Hepatocyte (in vitro differentiated cells): ENCODE data around the gene GPR25. TPM values are rescaled to one million over a fixed set of nuclear protein-coding genes. Genes with fewer than 3 reads are reported as not detected.

Experiments
- DNase-seq: peaks from one replicate; pipeline ENCODE4 v3.0.0-alpha.2; 2016; ENCODE audit warnings: low spot score
- H2AFZ ChIP-seq: fragments of 200-600 bp; sonication (generic); 2 replicates; pipeline ENCODE4 v1.6.0; 2016; ENCODE audit warnings: antibody characterized with exemption, mild to moderate bottlenecking
- H3K27ac ChIP-seq: fragments of 200-600 bp; sonication (generic); 2 replicates; pipeline ENCODE4 v1.5.1; 2016; ENCODE audit warnings: mild to moderate bottlenecking
- H3K27me3 ChIP-seq: fragments of 200-600 bp; sonication (generic); 2 replicates; pipeline ENCODE4 v1.6.1; 2016
- H3K36me3 ChIP-seq: fragments of 200-600 bp; sonication (generic); replicated peaks from 2 replicates; pipeline ENCODE4 v1.5.1; 2016; ENCODE audit warnings: low read depth; ENCODE audit not compliant: insufficient read depth
- H3K4me1 ChIP-seq: fragments of 200-600 bp; sonication (generic); 2 replicates; pipeline ENCODE4 v1.5.1; 2016; ENCODE audit warnings: mild to moderate bottlenecking, moderate library complexity; ENCODE audit not compliant: insufficient read depth
- H3K4me2 ChIP-seq: fragments of 200-600 bp; sonication (generic); 2 replicates; pipeline ENCODE4 v1.6.0; 2016
- H3K4me3 ChIP-seq: fragments of 200-600 bp; sonication (generic); 2 replicates; pipeline ENCODE4 v1.5.1; 2016; ENCODE audit warnings: mild to moderate bottlenecking
- H3K79me2 ChIP-seq: fragments of 200-600 bp; sonication (generic); 2 replicates; pipeline ENCODE4 v1.6.0; 2017; ENCODE audit warnings: mild to moderate bottlenecking
- H3K9me2 ChIP-seq: fragments of 200-600 bp; sonication (generic); replicated peaks from 2 replicates; pipeline ENCODE4 v1.6.0; 2017; ENCODE audit warnings: mild to moderate bottlenecking; ENCODE audit not compliant: insufficient read depth
- H3K9me3 ChIP-seq: fragments of 200-600 bp; sonication (generic); 2 replicates; pipeline ENCODE4 v1.5.1; 2016; ENCODE audit warnings: low read depth, mild to moderate bottlenecking
- H4K20me1 ChIP-seq: fragments of 200-600 bp; sonication (generic); 2 replicates; pipeline ENCODE4 v1.6.0; 2016; ENCODE audit warnings: mild to moderate bottlenecking; ENCODE audit not compliant: insufficient read depth, poor library complexity, severe bottlenecking
- EZH2 ChIP-seq: fragments of 200-600 bp; sonication (generic); IDR thresholded peaks from 2 replicates; pipeline ENCODE4 v1.6.1; 2016; ENCODE audit warnings: antibody characterized with exemption, mild to moderate bottlenecking, borderline replicate concordance
- EZH2phosphoT487 ChIP-seq: fragments of 200-600 bp; sonication (generic); IDR thresholded peaks from one replicate; pipeline ENCODE4 v1.6.1; 2018; ENCODE audit warnings: antibody characterized with exemption, mild to moderate bottlenecking, low read depth, moderate library complexity; ENCODE audit not compliant: unreplicated experiment, severe bottlenecking
- WGBS: methylation state at CpG from one replicate; pipeline ENCODE4 v1.1.6; 2016; ENCODE audit warnings: low lambda C conversion rate; ENCODE audit errors: missing lambda C conversion rate; 5-methylcytosine and 5-hydroxymethylcytosine counted together
- polyA plus RNA-seq: library from polyadenylated mRNA; unstranded; fragments of >200 nt; fragmentation: Nextera tagmentation; extraction: Ambion mirVana; gene quantifications from 2 replicates; pipeline ENCODE4 v1.2.1, GENCODE V29; 2016
- total RNA-seq: library from RNA; depleted of rRNA; stranded (reverse); fragments of >200 nt; gene quantifications from 2 replicates; pipeline ENCODE4 v1.2.3, GENCODE V29; 2014
- TF ChIP-seq, protein P1 (sequence below): fragments of 200-600 bp; sonication (generic); IDR thresholded peaks from 2 replicates; pipeline ENCODE4 v1.5.1; 2016; ENCODE audit warnings: antibody characterized with exemption, mild to moderate bottlenecking; ENCODE audit not compliant: poor library complexity

Gene GPR25
- total and polyA plus RNA-seq, 2 experiments from 2014 or later = not detected

GRCh38 chr1:200901350-200901749 lies 28.6 kb downstream of the GPR25 start:
- TF ChIP-seq, protein P1, sequence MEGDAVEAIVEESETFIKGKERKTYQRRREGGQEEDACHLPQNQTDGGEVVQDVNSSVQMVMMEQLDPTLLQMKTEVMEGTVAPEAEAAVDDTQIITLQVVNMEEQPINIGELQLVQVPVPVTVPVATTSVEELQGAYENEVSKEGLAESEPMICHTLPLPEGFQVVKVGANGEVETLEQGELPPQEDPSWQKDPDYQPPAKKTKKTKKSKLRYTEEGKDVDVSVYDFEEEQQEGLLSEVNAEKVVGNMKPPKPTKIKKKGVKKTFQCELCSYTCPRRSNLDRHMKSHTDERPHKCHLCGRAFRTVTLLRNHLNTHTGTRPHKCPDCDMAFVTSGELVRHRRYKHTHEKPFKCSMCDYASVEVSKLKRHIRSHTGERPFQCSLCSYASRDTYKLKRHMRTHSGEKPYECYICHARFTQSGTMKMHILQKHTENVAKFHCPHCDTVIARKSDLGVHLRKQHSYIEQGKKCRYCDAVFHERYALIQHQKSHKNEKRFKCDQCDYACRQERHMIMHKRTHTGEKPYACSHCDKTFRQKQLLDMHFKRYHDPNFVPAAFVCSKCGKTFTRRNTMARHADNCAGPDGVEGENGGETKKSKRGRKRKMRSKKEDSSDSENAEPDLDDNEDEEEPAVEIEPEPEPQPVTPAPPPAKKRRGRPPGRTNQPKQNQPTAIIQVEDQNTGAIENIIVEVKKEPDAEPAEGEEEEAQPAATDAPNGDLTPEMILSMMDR = no peak
- no peaks in the 10 kb centered on the region for H3K27me3 ChIP-seq
- H3K9me2 ChIP-seq = no peaks in the 10 kb centered on the region
- H3K36me3 ChIP-seq = no peaks in the 10 kb centered on the region
- H3K4me3 ChIP-seq = no peak overlapping the region
- DNase-seq = no peak
- no peak overlapping the region for H2AFZ ChIP-seq
- peaks cover 10% of the 10 kb centered on the region for H4K20me1 ChIP-seq
- H3K9me3 ChIP-seq = no peaks in the 10 kb centered on the region
- no peak overlapping the region for H3K4me2 ChIP-seq
- peaks cover 26% of the 10 kb centered on the region for H3K79me2 ChIP-seq
- H3K27ac ChIP-seq = no peak overlapping the region
- peaks cover 33% of the 10 kb centered on the region for H3K4me1 ChIP-seq
- WGBS = 92% methylated on average over 5 of the region's 5 CpGs

GRCh38 chr1:200901796-200902444 lies 29.1 kb downstream of the GPR25 start:
- Histone ChIP-seq H3K9me3 (no peaks in the 10 kb centered on the region), H3K4me3 (no peak overlapping the region), H3K79me2 (peaks cover 28% of the 10 kb centered on the region), H3K36me3 (no peaks in the 10 kb centered on the region), H3K4me1 (peaks cover 32% of the 10 kb centered on the region), H2AFZ (no peak overlapping the region), H3K27me3 (no peaks in the 10 kb centered on the region), H4K20me1 (peaks cover 10% of the 10 kb centered on the region), H3K4me2 (no peak overlapping the region), H3K27ac (no peak overlapping the region), H3K9me2 (no peaks in the 10 kb centered on the region)
- no peak for DNase-seq
- TF ChIP-seq EZH2 (no peak), EZH2phosphoT487 (no peak)
- TF ChIP-seq, protein P1 = no peak
- 88% methylated on average over 8 of the region's 8 CpGs for WGBS

DNA sequence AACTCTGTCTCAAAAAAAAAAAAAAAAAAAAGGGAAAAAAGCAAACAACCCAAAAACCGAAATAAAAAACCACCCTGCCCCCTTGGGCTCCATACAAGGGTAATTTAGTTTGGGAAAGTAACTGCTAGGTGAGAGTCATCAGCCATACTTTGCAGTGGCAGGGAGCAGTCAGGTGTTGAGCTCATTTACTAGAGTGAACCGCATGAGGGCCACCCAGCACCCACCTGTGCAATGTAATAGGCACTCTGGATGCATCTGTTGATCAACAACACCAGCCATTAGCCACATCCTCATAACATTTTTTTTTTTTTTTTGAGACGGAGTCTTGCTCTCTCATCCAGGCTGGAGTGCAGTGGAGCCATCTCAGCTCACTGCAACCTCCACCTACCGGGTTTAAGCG lies 31.0 kb downstream of the GPR25 start:
- Histone ChIP-seq H3K79me2 (peaks cover 13% of the 10 kb centered on the region), H3K9me3 (no peaks in the 10 kb centered on the region), H3K4me2 (no peak overlapping the region), H3K27me3 (no peaks in the 10 kb centered on the region), H4K20me1 (peaks cover 2% of the 10 kb centered on the region), H3K4me3 (no peak overlapping the region), H3K36me3 (no peaks in the 10 kb centered on the region), H3K4me1 (peaks cover 14% of the 10 kb centered on the region), H3K27ac (no peak overlapping the region), H3K9me2 (no peaks in the 10 kb centered on the region), H2AFZ (no peak overlapping the region)
- no peak for DNase-seq
- 100% methylated on average over 5 of the region's 5 CpGs for WGBS
- TF ChIP-seq, protein P1 = no peak
- TF ChIP-seq EZH2phosphoT487 = no peak
- no peak for TF ChIP-seq EZH2

DNA sequence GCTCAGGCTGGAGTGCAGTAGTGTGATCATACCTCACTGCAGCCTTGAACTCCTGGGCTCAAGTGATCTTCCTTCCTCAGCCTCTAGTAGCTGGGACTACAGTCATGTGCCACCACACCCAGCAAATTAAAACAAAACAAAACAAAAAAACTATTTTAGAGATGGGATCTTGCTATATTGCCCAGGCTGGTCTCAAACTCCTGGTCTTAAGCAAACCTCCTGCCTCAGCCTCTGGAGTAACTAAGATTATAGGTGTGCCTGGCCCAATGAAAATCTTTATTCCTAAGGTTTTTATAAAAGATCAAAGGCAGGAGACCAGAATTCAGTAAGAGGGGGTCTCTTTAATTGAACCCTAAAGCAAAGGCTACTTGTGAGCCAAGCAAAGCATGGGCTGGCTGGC lies 32.0 kb downstream of the GPR25 start:
- Histone ChIP-seq H3K27ac (peak overlapping the region; percentile 72), H3K27me3 (no peaks in the 10 kb centered on the region), H3K36me3 (no peaks in the 10 kb centered on the region), H4K20me1 (peaks cover 2% of the 10 kb centered on the region), H3K9me2 (no peaks in the 10 kb centered on the region), H3K4me2 (no peak overlapping the region), H2AFZ (no peak overlapping the region), H3K4me1 (peaks cover 11% of the 10 kb centered on the region), H3K79me2 (peaks cover 5% of the 10 kb centered on the region), H3K4me3 (no peak overlapping the region), H3K9me3 (no peaks in the 10 kb centered on the region)
- TF ChIP-seq, protein P1 = no peak
- TF ChIP-seq EZH2phosphoT487 (no peak), EZH2 (no peak)
- DNase-seq = no peak
